Head of caudate nucleus (tissue), 42 donors: ENCODE measurements around the gene RAB3IL1.

Experiments used
- DNase-seq, 42 donors: peaks; one replicate each; pipeline versions ENCODE4 v3.0.0 to v3.0.0-alpha.2; 2020 to 2021; ENCODE audit warnings: mixed read lengths in 7 of 42
- intact Hi-C: fragments of 100-400 bp; cut with DNase I; formaldehyde crosslinking; loops from one replicate; pipeline ENCODE4 v1.15.0; 2022

RAB3IL1 gene

DNA sequence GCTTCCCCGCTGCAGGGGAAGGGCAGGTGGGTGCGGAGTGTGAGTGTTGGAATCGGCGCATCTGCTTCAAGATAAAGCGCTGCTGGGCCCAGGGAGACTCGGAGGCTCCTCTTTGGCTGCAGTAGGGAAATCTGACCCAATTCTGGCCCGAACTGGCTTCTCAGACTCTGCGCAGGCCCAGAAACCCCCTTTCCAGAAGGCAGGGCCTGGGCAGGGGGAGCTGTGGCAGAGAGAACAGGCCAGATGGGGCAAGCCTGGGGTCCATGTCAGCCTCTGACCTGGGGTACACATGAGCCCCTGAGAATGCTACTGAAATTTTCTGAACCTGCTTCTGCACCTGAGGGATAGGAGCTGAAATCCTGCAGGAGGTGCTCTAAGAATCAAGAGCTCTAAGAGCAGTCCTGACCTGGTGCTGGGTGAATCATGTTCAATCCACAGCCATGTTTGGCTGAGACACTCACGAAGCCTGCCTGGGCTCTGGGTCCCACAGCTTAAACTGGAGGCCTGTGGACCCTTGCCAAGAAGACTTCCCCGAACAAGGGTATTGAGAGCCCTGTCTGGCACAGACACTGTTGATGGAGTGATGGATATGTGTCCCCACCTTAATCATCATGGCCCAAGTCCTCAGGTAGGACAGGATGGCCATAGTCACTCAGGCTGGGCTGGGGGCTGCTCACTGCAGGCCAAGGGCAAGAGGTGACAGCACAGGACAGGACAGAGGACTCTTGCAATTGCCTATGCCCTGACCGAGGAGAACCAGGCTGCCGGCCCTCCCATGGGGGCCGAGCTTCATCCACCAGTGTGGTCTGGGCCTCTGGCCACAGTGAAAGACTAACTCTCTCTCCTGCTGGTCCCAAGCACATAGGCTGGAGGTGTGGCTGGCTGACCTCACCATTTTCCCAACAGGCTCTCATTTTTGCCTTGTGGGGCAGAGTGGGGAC lies 6.9 kb downstream of the RAB3IL1 start:
- DNase-seq: peak in 5 of 42 donors; percentile 4 to 25 (median 6)
- intact Hi-C loops: no loop called here

GRCh38 chr11:61908730-61909316 lies 8.5 kb downstream of the RAB3IL1 start:
- intact Hi-C loops: no loop called here
- peak in 30 of 42 donors; percentile 25 to 73 (median 59) for DNase-seq

GRCh38 chr11:61907871-61908729 lies 9.3 kb downstream of the RAB3IL1 start:
- intact Hi-C loops: no loop called here

DNA sequence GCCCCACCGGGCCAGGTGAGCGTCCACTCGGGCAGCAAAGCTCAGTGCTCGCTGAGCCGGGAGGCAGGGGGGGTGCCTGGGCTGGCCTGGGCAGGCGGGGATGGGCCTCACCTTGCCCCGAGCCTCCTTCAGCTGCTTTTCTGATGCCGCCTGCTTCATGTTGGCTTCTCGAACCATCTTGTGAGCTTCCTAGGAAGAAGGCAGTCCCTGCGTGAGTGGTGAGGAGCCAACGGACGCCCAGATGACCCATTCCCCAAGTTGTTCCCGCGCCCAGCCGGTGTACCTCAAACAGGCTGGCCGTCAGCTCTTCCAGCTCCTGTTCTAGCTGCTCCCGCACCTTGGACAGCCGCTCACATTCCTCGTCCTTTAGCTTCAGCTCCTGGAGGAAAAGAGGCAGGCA lies 10.1 kb downstream of the RAB3IL1 start:
- intact Hi-C loops: no loop called here

More at GRCh38 chr11:61907871-61908729, 9.3 kb downstream of the RAB3IL1 start:
- DNase-seq: peak in 1 of 42 donors; percentile 2

DNA sequence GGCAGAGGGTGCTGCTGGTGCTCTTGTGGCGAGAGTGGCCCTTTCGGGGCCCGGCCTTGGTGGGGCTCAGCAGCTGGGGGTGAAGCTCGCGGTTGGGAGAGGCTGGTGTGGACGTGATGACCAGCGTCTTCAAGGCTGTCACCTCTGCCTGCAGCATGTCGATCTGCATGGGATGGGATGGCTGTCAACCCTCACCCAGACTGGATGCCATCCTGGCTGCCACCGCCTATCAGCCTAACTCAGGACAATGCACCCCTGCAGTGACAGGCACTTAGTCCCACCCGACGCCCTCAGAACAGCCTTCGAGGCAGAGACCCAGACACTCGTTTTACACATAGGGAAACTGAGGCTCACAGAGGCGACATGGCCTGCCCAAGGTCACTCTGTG lies 10.8 kb downstream of the RAB3IL1 start:
- no peak for DNase-seq
- intact Hi-C loops: no loop called here

More for the DNA sequence above, 10.1 kb downstream of the RAB3IL1 start:
- no peak for DNase-seq

- DNase-seq: no peak
- intact Hi-C loops: no loop called here
Observed at GRCh38 chr11:61905801-61906521, 11.4 kb downstream of the RAB3IL1 start.

DNA sequence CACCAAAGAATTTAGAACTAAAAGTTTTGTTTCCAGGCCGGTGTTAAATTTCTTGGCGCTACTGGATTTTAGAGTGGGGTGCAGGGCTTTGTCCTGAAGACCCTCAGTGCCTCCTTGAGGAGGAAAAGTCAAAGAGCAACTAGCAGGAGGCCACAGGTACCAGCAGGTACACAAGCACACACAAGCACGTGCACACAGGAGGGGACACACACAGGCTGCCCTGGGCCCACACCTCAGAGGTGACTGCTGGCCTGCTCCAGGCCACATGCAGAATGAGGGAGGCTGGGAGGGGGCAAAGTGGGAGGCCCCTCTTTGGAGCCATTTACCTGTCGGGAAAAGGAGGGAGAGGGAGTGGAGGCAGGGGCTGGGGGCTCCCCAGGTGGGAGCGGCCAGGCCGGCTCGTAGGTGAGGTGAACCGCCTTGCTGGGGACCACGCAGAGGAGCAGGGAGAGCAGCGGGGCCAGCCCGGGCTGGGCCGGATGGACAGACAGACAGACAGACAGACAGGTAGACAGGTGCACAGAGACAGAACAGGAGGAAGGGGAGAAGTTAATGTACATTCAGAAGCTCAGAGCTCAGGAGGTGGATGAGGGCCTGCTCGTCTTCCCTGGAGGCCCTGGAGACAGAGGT lies 12.2 kb downstream of the RAB3IL1 start:
- DNase-seq: no peak
- intact Hi-C loops: no loop called here

DNA sequence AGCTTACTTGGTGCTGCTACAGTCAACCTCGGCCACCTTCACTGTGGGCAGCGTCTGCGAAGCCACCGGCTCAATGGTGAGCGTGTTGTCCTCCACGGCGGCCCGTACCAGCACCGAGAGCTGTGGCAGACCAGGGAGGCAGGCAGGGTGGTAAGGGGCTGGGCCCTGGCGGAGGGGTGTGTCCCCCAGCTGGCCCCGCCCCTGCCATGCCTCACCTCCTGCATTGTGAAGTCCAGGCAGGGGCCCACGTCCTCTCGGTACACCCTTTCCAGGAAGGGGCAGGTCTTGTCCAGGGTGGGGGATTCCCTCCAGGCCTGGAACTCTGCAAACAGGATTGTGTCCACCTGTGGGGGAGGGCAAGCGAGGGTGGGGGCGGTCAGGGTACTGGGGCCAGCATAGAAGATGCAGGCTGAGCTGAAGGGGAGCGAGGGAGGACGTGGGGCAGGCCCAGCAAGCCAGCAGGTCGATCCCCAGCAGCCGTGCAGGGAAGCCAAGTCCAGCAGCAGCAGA lies 12.8 kb downstream of the RAB3IL1 start:
- intact Hi-C loops: no loop called here

GRCh38 chr11:61903845-61904244 lies 13.5 kb downstream of the RAB3IL1 start:
- no peak for DNase-seq
- intact Hi-C loops: no loop called here

More for the DNA sequence above, 12.8 kb downstream of the RAB3IL1 start:
- no peak for DNase-seq

- intact Hi-C loops: no loop called here
- DNase-seq: no peak
Observed at GRCh38 chr11:61902313-61902712, 15.1 kb downstream of the RAB3IL1 start.

GRCh38 chr11:61901397-61901796 lies 16.0 kb downstream of the RAB3IL1 start:
- intact Hi-C loops: no loop called here
- no peak for DNase-seq

DNA sequence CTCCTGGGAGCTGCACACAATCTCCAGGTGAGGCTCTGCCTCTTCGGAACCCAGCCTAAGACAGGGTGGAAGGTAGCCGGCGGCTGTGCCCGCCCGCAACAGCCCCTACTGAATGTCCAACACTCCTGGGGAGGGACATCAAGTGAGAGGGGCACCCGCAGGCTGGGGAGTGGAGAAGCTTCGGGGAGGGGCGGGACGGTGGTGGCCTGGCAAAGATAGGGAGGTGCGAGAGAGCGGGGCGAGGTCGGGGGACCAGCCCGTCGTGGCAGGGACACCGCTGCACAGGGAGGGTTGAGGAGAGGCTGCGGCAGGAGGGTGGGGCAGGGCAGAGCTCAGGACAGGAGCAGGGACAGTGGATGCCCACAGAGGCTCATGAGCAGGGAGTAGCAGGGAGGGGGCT lies 17.1 kb downstream of the RAB3IL1 start:
- intact Hi-C loops: no loop called here
- DNase-seq: no peak

DNA sequence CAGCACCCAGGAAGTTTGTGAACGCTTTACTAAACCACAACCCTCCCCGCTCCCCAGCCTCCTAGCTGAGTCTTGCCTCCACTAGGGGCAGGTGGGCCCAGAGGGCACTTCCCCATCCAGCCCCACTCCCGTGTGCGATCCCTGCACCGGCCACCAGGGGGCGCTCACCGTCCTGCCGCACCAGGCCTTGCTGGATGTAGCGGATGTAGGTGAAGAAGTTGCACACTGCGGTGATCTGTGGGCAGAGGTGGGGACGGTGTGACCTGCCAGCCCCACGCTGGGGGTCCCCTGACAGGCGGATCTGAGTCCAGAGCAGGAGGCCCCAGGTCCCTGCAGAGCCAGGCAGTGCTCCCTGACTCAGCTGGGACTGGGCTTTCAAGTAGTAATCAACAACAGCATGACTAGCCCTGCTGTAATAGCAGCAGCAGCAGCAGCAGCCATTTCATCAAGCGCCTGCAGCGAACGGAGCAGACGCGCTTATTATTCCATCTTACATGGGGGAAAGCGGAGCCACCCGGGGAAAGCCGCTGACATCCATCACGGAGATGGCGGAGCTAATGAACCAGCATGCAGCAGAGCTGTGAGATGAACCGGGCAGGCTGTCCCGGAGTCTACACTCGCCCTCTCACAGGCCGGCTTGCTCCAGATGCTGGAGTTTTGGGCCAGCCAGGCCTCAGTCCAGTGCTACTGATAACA lies 18.1 kb downstream of the RAB3IL1 start:
- peak; percentile 48 to 94 (median 85) for DNase-seq
- intact Hi-C loops: loop anchor here (2.0 kb wide), 1 partner anchor 48 kb away; no protein-coding TSS in a partner anchor

- intact Hi-C loops: loop anchor here (2.0 kb wide), 1 partner anchor 49 kb away; no protein-coding TSS in a partner anchor
- DNase-seq: no peak
Observed at GRCh38 chr11:61898247-61898582, 19.2 kb downstream of the RAB3IL1 start.

- DNase-seq: peak; percentile 56 to 95 (median 88)
- intact Hi-C loops: loop anchor here (2.0 kb wide), 2 partner anchors 49 to 185 kb away; no protein-coding TSS in a partner anchor
Observed at GRCh38 chr11:61897387-61898246, 19.7 kb downstream of the RAB3IL1 start.

DNA sequence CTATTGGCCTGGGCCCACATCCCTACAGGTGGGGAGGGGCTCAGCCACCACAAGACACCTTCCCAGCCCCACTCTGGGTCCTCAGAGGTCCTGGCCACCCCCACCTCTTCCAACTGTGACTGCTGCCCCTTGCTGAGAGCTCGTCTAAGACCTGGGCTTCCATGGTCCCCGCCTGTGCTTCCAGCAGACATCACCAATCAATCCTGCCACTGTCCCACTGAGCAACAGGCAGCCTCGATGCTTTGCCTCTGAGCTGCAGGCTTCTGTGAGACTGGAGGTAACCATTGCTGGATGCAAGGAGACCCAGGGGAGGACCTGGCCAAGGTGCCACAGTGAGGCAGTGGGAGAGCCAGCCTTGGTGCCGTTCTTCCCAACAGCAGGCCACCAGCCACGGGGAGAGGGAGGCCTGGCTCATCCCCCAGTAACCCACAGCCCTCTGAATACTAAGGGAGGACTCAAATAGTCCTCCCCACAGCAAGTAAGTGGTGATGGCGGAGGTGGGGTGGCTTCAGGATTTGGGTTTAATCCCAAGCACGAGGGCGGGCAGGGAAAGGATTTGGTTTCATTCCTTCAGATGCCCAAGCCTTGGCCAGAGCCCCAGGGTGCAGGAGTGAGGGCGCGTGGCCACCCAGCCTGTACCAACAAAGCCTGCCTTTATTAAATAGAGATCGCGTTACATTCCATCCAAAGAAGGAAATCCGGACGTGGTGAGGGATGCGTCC lies 20.5 kb downstream of the RAB3IL1 start:
- intact Hi-C loops: loop anchor here (2.0 kb wide), 1 partner anchor 186 kb away; no protein-coding TSS in a partner anchor
- no peak for DNase-seq
